K562 (cell line): ENCODE measurements around the gene IRF1.

ENCODE experiments used
- CREB3L1 ChIP-seq: fragments of 450-650 bp; IDR thresholded peaks from 2 replicates; pipeline ENCODE4 v1.6.1; 2014; ENCODE audit warnings: low read depth, mild to moderate bottlenecking, moderate library complexity, borderline replicate concordance
- CTCF ChIP-seq, 3 experiments: IDR thresholded peaks in 2 of 3; conservative IDR thresholded peaks in 1 of 3; 2 replicates each; pipeline ENCODE4 v1.5.1; 2011 to 2012; ENCODE audit warnings: low read length in 3 of 3, mild to moderate bottlenecking in 3 of 3, control low read depth in 2 of 3, improper control_type of control experiment in 1 of 3, inconsistent platforms in 1 of 3, low read depth in 1 of 3, mixed read lengths in 1 of 3, moderate library complexity in 1 of 3; ENCODE audit not compliant: insufficient read depth in 2 of 3
- FOXP4 ChIP-seq: sonication (generic); formaldehyde crosslinking; IDR thresholded peaks from 2 replicates; pipeline ENCODE4 v1.8.0; 2022; ENCODE audit warnings: mild to moderate bottlenecking, missing genetic modification reagents, borderline replicate concordance

GRCh38 chr5:132451387-132451786, 39.2 kb downstream of the IRF1 start:
- no peak for TF ChIP-seq CTCF (IDR thresholded peaks at IDR 0.05 in 2 of 3, conservative IDR thresholded peaks at IDR 0.05 in 1 of 3; ENCODE audit: insufficient read depth in 2 of 3, low read depth in 1 of 3, low read length in 3 of 3)
- no peak for TF ChIP-seq CREB3L1
- no peak for TF ChIP-seq FOXP4 (CRISPR knock-in tag)
